OCI-LY1 (cell line): Measurements from ENCODE around the gene MAB21L4.

ENCODE experiments used
- H2AFZ ChIP-seq: fragments of 200-600 bp; sonication (generic), shearing (Covaris generic); 2 replicates; pipeline ENCODE4 v1.6.0; 2014; ENCODE audit warnings: antibody characterized with exemption, mild to moderate bottlenecking, low read length
- H3F3A ChIP-seq: fragments of 200-600 bp; sonication (generic), shearing (Covaris generic); 2 replicates; pipeline ENCODE4 v1.6.0; 2014; ENCODE audit warnings: mild to moderate bottlenecking, antibody characterized with exemption, low read length, moderate library complexity; ENCODE audit not compliant: insufficient read depth
- H3K27ac ChIP-seq: fragments of 200-600 bp; sonication (generic); 2 replicates; pipeline ENCODE4 v1.5.1; 2014; ENCODE audit warnings: low read length, mixed run types, mild to moderate bottlenecking, low read depth; ENCODE audit not compliant: poor library complexity, severe bottlenecking
- H3K27me3 ChIP-seq: fragments of 200-600 bp; sonication (generic); 2 replicates; pipeline ENCODE4 v1.6.0; 2014; ENCODE audit warnings: antibody characterized with exemption, mild to moderate bottlenecking, low read length, moderate library complexity; ENCODE audit not compliant: insufficient read depth
- H3K36me3 ChIP-seq: fragments of 200-600 bp; sonication (generic); 2 replicates; pipeline ENCODE4 v1.6.1; 2014; ENCODE audit warnings: mild to moderate bottlenecking, antibody characterized with exemption, low read length, moderate library complexity, mixed read lengths; ENCODE audit not compliant: insufficient read depth
- H3K4me1 ChIP-seq: fragments of 200-600 bp; sonication (generic); 2 replicates; pipeline ENCODE4 v1.5.1; 2014; ENCODE audit warnings: mild to moderate bottlenecking, low read length, moderate library complexity; ENCODE audit not compliant: insufficient read depth, severe bottlenecking
- H3K4me2 ChIP-seq: fragments of 200-600 bp; sonication (generic), shearing (Covaris generic); 2 replicates; pipeline ENCODE4 v1.6.1; 2014; ENCODE audit warnings: low read length
- H3K4me3 ChIP-seq: fragments of 200-600 bp; sonication (generic); 2 replicates; pipeline ENCODE4 v1.5.1; 2014; ENCODE audit warnings: low read length, low read depth, mild to moderate bottlenecking, mixed read lengths; ENCODE audit not compliant: poor library complexity, severe bottlenecking
- H3K79me2 ChIP-seq: fragments of 200-600 bp; shearing (Covaris generic); 2 replicates; pipeline ENCODE4 v1.6.1; 2016; ENCODE audit warnings: mixed run types, low read length, mixed read lengths; ENCODE audit not compliant: insufficient read depth
- H3K9ac ChIP-seq: fragments of 200-600 bp; sonication (generic), shearing (Covaris generic); 2 replicates; pipeline ENCODE4 v1.6.1; 2014; ENCODE audit warnings: mild to moderate bottlenecking, low read length, mixed read lengths
- H3K9me2 ChIP-seq: fragments of 200-600 bp; sonication (generic), shearing (Covaris generic); 2 replicates; pipeline ENCODE4 v1.6.1; 2014; ENCODE audit warnings: low read depth, mild to moderate bottlenecking, low read length, mixed read lengths
- H3K9me3 ChIP-seq: fragments of 200-600 bp; shearing (Covaris generic); 2 replicates; pipeline ENCODE4 v1.6.1; 2014; ENCODE audit warnings: low read length, mixed read lengths
- H4K20me1 ChIP-seq: fragments of 200-600 bp; sonication (generic), shearing (Covaris generic); 2 replicates; pipeline ENCODE4 v1.6.0; 2016; ENCODE audit warnings: mild to moderate bottlenecking, low read length; ENCODE audit not compliant: insufficient read depth
- EZH2 ChIP-seq: fragments of 200-600 bp; sonication (generic), shearing (Covaris generic); IDR thresholded peaks from 2 replicates; pipeline ENCODE4 v1.8.0; 2017; ENCODE audit warnings: borderline replicate concordance, mixed run types, mild to moderate bottlenecking, antibody characterized with exemption, low read length, moderate library complexity, mixed read lengths
- TF ChIP-seq, protein P1 (sequence below): fragments of 200-600 bp; sonication (generic), shearing (Covaris generic); IDR thresholded peaks from 2 replicates; pipeline ENCODE4 v1.5.1; 2017; ENCODE audit warnings: mild to moderate bottlenecking, antibody characterized with exemption, low read length, moderate library complexity, mixed read lengths

MAB21L4 gene

DNA sequence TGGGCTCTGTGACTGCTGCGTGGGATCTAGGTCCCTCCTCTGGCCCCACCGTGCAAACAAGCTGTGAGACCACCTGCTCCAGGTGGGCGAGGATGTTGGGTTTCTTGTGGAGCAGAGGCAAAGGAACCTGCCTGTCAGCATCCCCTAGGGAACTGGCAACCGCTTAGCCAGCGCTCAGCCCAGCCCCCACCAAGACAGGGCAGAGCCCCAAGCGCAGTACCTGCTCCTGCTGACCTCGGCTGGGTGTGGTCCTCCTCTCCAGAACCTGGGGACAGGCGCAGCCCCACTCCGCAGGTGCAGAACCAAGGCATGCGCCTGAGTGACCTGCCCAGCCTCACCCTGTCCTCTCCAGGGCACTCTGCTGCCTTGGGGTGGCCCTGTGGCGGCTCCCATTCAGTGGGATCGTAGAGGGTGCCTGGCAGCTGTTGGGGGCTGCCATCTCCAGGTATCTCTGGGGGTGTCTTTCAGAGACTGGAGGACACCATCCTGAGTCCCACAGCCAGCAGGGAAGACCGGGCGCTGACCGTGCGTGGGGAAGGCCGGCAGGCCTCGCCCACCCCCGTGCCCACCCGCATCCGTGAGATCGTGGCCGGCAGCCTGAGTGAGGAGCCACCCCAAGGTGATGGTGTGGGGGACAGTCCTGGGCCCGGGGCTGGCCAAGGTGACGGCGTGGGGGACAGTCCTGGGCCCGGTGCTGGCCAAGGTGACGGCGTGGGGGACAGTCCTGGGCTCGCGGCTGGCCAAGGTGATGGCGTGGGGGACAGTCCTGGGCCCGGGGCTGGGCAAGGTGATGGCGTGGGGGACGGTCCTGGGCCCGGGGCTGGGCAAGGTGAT lies 22.5 kb upstream of the MAB21L4 start:
- H3K27ac ChIP-seq: no peak overlapping the region
- no peaks in the 10 kb centered on the region for H3K9me2 ChIP-seq
- H3K27me3 ChIP-seq: no peaks in the 10 kb centered on the region
- H4K20me1 ChIP-seq: no peaks in the 10 kb centered on the region
- H3K36me3 ChIP-seq: no peaks in the 10 kb centered on the region
- no peaks in the 10 kb centered on the region for H3K9me3 ChIP-seq
- no peak overlapping the region for H3K9ac ChIP-seq
- no peak for TF ChIP-seq EZH2
- TF ChIP-seq, protein P1, sequence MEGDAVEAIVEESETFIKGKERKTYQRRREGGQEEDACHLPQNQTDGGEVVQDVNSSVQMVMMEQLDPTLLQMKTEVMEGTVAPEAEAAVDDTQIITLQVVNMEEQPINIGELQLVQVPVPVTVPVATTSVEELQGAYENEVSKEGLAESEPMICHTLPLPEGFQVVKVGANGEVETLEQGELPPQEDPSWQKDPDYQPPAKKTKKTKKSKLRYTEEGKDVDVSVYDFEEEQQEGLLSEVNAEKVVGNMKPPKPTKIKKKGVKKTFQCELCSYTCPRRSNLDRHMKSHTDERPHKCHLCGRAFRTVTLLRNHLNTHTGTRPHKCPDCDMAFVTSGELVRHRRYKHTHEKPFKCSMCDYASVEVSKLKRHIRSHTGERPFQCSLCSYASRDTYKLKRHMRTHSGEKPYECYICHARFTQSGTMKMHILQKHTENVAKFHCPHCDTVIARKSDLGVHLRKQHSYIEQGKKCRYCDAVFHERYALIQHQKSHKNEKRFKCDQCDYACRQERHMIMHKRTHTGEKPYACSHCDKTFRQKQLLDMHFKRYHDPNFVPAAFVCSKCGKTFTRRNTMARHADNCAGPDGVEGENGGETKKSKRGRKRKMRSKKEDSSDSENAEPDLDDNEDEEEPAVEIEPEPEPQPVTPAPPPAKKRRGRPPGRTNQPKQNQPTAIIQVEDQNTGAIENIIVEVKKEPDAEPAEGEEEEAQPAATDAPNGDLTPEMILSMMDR: no peak
- H3K4me3 ChIP-seq: no peak overlapping the region
- no peak overlapping the region for H2AFZ ChIP-seq
- H3F3A ChIP-seq: no peaks in the 10 kb centered on the region
- no peaks in the 10 kb centered on the region for H3K4me1 ChIP-seq
- H3K4me2 ChIP-seq: no peak overlapping the region
- H3K79me2 ChIP-seq: no peaks in the 10 kb centered on the region

DNA sequence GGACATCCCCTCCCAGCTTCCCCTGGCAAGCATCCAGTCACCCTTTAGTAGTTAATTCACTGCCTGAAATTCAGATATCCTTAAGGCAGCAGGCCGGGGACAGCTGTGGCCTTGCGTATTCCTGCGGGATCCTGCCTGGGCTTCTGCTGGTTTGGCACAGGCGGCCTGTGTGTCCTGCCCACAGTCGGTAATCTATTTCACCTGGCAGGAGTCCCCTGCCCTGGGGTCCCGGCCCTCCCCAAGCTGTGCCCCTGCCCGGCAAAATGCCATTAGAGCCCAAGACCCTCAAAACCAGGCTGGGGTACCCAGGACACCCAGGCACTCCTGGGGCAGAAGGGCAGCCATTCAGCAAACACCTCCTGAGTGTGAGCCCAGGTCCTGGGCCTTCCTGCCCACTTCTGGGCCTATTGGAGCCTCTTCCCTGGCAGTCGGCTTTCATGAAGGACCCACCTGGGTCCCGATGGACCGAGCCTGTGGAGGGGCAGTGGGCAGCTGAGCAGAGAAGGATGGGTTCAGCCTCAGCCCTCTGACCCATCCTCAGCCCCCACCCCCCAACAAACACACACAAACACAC lies 21.8 kb upstream of the MAB21L4 start:
- H2AFZ ChIP-seq: no peak overlapping the region
- TF ChIP-seq, protein P1: no peak
- TF ChIP-seq EZH2: no peak
- no peak overlapping the region for H3K27ac ChIP-seq
- H4K20me1 ChIP-seq: no peaks in the 10 kb centered on the region
- H3K9me3 ChIP-seq: no peaks in the 10 kb centered on the region
- no peaks in the 10 kb centered on the region for H3K79me2 ChIP-seq
- no peaks in the 10 kb centered on the region for H3F3A ChIP-seq
- no peaks in the 10 kb centered on the region for H3K9me2 ChIP-seq
- no peak overlapping the region for H3K9ac ChIP-seq
- H3K4me1 ChIP-seq: no peaks in the 10 kb centered on the region
- H3K36me3 ChIP-seq: no peaks in the 10 kb centered on the region
- H3K4me3 ChIP-seq: no peak overlapping the region
- H3K4me2 ChIP-seq: no peak overlapping the region
- no peaks in the 10 kb centered on the region for H3K27me3 ChIP-seq

DNA sequence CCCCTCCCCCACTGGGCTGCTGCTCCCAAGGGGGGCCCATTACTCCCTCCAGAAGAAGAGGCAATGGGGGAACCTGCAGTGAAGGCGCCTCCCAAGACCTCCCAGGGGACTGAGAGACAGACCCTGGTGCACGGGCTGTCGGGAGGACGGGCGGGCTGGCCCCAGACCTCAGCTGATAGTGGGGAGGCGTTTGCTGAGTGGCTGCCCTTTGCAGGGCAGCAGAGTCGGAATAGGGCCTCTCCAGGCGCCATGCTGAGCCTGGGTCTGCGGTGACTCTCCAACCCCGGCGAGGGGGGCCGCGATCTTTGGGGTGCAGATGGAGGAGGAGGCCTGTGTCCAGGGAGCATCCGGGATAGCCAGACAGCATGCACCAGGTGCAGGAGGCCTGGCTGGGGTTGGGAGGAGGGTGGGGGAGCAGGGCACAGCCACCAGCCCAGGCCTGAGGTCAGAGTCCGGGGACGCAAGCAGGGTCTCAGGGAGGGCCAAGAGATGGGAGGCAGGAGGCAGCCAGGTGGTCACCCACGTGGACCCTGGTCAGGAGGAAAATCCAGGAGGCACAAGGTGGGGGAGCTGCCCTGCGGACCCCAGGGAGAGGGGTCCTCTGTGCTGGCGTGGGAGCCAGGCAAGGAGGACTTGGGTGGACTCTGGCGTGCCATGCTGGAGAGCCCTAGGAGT lies 21.2 kb upstream of the MAB21L4 start:
- Histone ChIP-seq H3K27ac (no peak overlapping the region), H3K27me3 (no peaks in the 10 kb centered on the region), H3K4me1 (no peaks in the 10 kb centered on the region)

More for the DNA sequence above, 21.2 kb upstream of the MAB21L4 start:
- H3K4me3 ChIP-seq: no peak overlapping the region
- H3K36me3 ChIP-seq: no peaks in the 10 kb centered on the region
- no peaks in the 10 kb centered on the region for H4K20me1 ChIP-seq
- H3K4me2 ChIP-seq: no peak overlapping the region
- H3K79me2 ChIP-seq: no peaks in the 10 kb centered on the region
- H3F3A ChIP-seq: no peaks in the 10 kb centered on the region
- no peaks in the 10 kb centered on the region for H3K9me2 ChIP-seq
- no peak for TF ChIP-seq EZH2
- TF ChIP-seq, protein P1: no peak
- H3K9ac ChIP-seq: no peak overlapping the region
- no peaks in the 10 kb centered on the region for H3K9me3 ChIP-seq
- no peak overlapping the region for H2AFZ ChIP-seq
